Measurements from ENCODE around the gene LY6G6D.

GRCh38 chr6:31727034-31727716, 12.0 kb downstream of the LY6G6D start:
- no peak for TF ChIP-seq CTCF (IDR thresholded peaks at IDR 0.05)
- TF ChIP-seq EZH2 (IDR thresholded peaks at IDR 0.05; ENCODE audit: borderline replicate concordance, insufficient read depth, low read depth, low read length, poor library complexity, severe bottlenecking) = no peak
